Left hindlimb (tissue), 1 donor: ENCODE measurements around the gene ZNHIT2.
"Not testable (repeated sequence)": the region's sequence is repeated elsewhere in the genome, so short reads cannot be mapped to it uniquely, and the experiment has no call there.

Source experiments
- DNase-seq: peaks from one replicate; pipeline ENCODE4 v3.0.0-alpha.2; 2018

ZNHIT2 gene

GRCh38 chr11:65133724-65134123 lies 16.2 kb upstream of the ZNHIT2 start:
- DNase-seq = peak; percentile 77

GRCh38 chr11:65132988-65133700 lies 15.6 kb upstream of the ZNHIT2 start:
- no peak for DNase-seq

- DNase-seq = no peak
These were observed 14.9 kb upstream of the ZNHIT2 start for GRCh38 chr11:65132238-65132987.

GRCh38 chr11:65131895-65132237 lies 14.4 kb upstream of the ZNHIT2 start:
- DNase-seq = no peak

GRCh38 chr11:65131417-65131776 lies 13.9 kb upstream of the ZNHIT2 start:
- DNase-seq = no peak

- no peak for DNase-seq
These were observed 13.3 kb upstream of the ZNHIT2 start for GRCh38 chr11:65130631-65131416.

- no peak for DNase-seq
These were observed 12.3 kb upstream of the ZNHIT2 start for GRCh38 chr11:65129649-65130441.

GRCh38 chr11:65128182-65129145 lies 11.0 kb upstream of the ZNHIT2 start:
- no peak for DNase-seq

GRCh38 chr11:65127473-65128181 lies 10.1 kb upstream of the ZNHIT2 start:
- DNase-seq = no peak

- DNase-seq = no peak
These were observed 9.2 kb upstream of the ZNHIT2 start for GRCh38 chr11:65126624-65127274.

GRCh38 chr11:65125197-65126056 lies 7.9 kb upstream of the ZNHIT2 start:
- no peak for DNase-seq

- DNase-seq = no peak
These were observed 7.1 kb upstream of the ZNHIT2 start for GRCh38 chr11:65124480-65125196.

- peak; percentile 97 for DNase-seq
These were observed 4.6 kb upstream of the ZNHIT2 start, which contains the start of the genes FAU and MRPL49 for GRCh38 chr11:65121865-65122696. Gene FAU (minus strand): TSS chr11:65122134. CDS start chr11:65121813, 321 bp downstream. Gene MRPL49 (plus strand): TSS chr11:65122321. CDS start chr11:65122347, 26 bp downstream.

GRCh38 chr11:65121447-65121864 lies 4.0 kb upstream of the ZNHIT2 start:
- DNase-seq = no peak

GRCh38 chr11:65120831-65121230 lies 3.3 kb upstream of the ZNHIT2 start:
- DNase-seq = no peak

- no peak for DNase-seq
These were observed 2.1 kb upstream of the ZNHIT2 start for GRCh38 chr11:65119670-65119995.

- not testable (repeated sequence) for DNase-seq
These were observed 1.6 kb upstream of the ZNHIT2 start for GRCh38 chr11:65118891-65119669.
